ENCODE results near the gene DNAH2. TPM values are rescaled to one million over a fixed set of nuclear protein-coding genes. Genes with fewer than 3 reads are reported as not detected.

DNAH2 gene
- polyA plus RNA-seq, 1 donor from 2014 or later = 2.0 TPM

GRCh38 chr17:7742729-7743128 lies 25.2 kb downstream of the DNAH2 start:
- Histone ChIP-seq H3F3A (ENCODE audit: insufficient read depth, low read length, poor library complexity, severe bottlenecking) (no peaks in the 10 kb centered on the region), H4K20me1 (ENCODE audit: insufficient read depth) (no peaks in the 10 kb centered on the region), H3K27ac (ENCODE audit: low read length) (no peak overlapping the region), H3K36me3 (ENCODE audit: insufficient read depth, low read length) (no peaks in the 10 kb centered on the region), H3K27me3 (ENCODE audit: insufficient read depth, low read depth, low read length) (no peaks in the 10 kb centered on the region), H3K9ac (ENCODE audit: low read length) (no peak overlapping the region), H3K4me2 (ENCODE audit: low read length) (no peak overlapping the region), H2AFZ (ENCODE audit: low read depth, low read length) (no peak overlapping the region), H3K9me2 (ENCODE audit: insufficient read depth, low read length) (no peaks in the 10 kb centered on the region), H3K79me2 (replicated peaks; ENCODE audit: insufficient read depth, low read length) (no peaks in the 10 kb centered on the region), H3K4me3 (ENCODE audit: low read length) (no peak overlapping the region), H3K9me3 (ENCODE audit: low read length) (no peaks in the 10 kb centered on the region)
- no peak for TF ChIP-seq TAF1 (IDR thresholded peaks at IDR 0.05; ENCODE audit: low read depth)
- TF ChIP-seq MXI1 (conservative IDR thresholded peaks at IDR 0.05; ENCODE audit: poor library complexity, severe bottlenecking) = no peak
- TF ChIP-seq SMC3 (conservative IDR thresholded peaks at IDR 0.05; ENCODE audit: poor library complexity) = no peak
- no peak for TF ChIP-seq CTCF (IDR thresholded peaks at IDR 0.05; ENCODE audit: poor library complexity, severe bottlenecking)

- no peaks in the 10 kb centered on the region for H3F3A ChIP-seq (ENCODE audit: insufficient read depth, low read length, poor library complexity, severe bottlenecking)
- H3K27ac ChIP-seq (ENCODE audit: low read length) = no peak overlapping the region
- no peaks in the 10 kb centered on the region for H3K79me2 ChIP-seq (replicated peaks; ENCODE audit: insufficient read depth, low read length)
- no peaks in the 10 kb centered on the region for H3K27me3 ChIP-seq (ENCODE audit: insufficient read depth, low read depth, low read length)
- no peaks in the 10 kb centered on the region for H4K20me1 ChIP-seq (ENCODE audit: insufficient read depth)
- no peak overlapping the region for H3K4me3 ChIP-seq (ENCODE audit: low read length)
- no peaks in the 10 kb centered on the region for H3K9me3 ChIP-seq (ENCODE audit: low read length)
- H3K9me2 ChIP-seq (ENCODE audit: insufficient read depth, low read length) = no peaks in the 10 kb centered on the region
- TF ChIP-seq CTCF (IDR thresholded peaks at IDR 0.05; ENCODE audit: poor library complexity, severe bottlenecking) (no peak), REST (IDR thresholded peaks at IDR 0.05; ENCODE audit: borderline replicate concordance) (no peak), MXI1 (conservative IDR thresholded peaks at IDR 0.05; ENCODE audit: poor library complexity, severe bottlenecking) (no peak), EP300 (conservative IDR thresholded peaks at IDR 0.05; ENCODE audit: poor library complexity, severe bottlenecking) (no peak), POLR2AphosphoS5 (IDR thresholded peaks at IDR 0.05) (no peak), TAF1 (IDR thresholded peaks at IDR 0.05; ENCODE audit: low read depth) (no peak), RAD21 (conservative IDR thresholded peaks at IDR 0.05) (no peak), SMC3 (conservative IDR thresholded peaks at IDR 0.05; ENCODE audit: poor library complexity) (no peak), EZH2 (IDR thresholded peaks at IDR 0.05; ENCODE audit: borderline replicate concordance, insufficient read depth, low read length, poor library complexity, severe bottlenecking) (no peak)
- no peak overlapping the region for H3K9ac ChIP-seq (ENCODE audit: low read length)
- no peak overlapping the region for H3K4me2 ChIP-seq (ENCODE audit: low read length)
- no peak overlapping the region for H2AFZ ChIP-seq (ENCODE audit: low read depth, low read length)
- no peaks in the 10 kb centered on the region for H3K36me3 ChIP-seq (ENCODE audit: insufficient read depth, low read length)
Measured at GRCh38 chr17:7744416-7744815, 26.9 kb downstream of the DNAH2 start.
